GM12872 (cell line): ENCODE data around the gene RASA3.

Experiments used
- CTCF ChIP-seq: IDR thresholded peaks from 3 replicates; pipeline ENCODE4 v1.5.1; 2011; ENCODE audit warnings: low read depth, mild to moderate bottlenecking, low read length, moderate library complexity; ENCODE audit not compliant: insufficient read depth

The RASA3 gene

GRCh38 chr13:114054830-114055439, 77.5 kb downstream of the RASA3 start:
- no peak for TF ChIP-seq CTCF

DNA sequence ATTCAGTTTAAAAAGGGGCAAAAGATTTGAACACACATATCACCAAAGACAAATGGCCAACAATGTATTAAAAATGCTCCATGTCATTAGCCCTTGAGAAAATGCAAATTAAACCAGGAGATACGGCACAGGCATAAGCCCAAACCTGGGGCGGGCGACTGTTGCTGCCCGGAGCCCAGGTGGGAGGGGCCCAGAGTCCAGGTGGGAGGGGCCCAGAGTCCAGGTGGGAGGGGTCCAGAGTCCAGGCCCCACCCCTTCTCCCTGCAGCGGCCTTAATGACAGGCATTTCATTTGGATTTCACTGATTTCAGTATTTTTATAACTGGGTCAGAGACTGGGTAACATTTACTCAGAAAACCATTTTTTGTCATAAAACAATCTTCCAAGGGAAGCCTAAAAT, 78.2 kb downstream of the RASA3 start:
- no peak for TF ChIP-seq CTCF

DNA sequence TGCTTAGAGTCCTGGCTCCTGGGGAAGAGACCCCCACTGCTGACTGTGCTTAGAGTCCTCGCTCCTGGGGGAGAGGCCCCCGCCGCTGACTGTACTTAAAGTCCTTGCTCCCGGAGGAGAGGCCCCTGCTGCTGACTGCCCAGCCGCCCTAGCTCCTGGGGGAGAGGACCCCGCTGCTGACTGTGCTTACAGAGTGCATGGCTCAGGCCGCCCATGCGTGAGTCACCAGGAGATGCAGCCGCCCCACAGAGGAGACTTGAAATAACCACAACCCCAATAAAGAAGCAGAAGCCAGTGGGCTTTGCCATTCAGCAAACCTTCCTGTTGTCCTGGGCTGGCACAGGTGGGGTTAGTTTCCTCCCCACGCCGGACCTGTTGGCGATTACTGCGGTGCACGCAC, 79.4 kb downstream of the RASA3 start:
- TF ChIP-seq CTCF, result no peak

DNA sequence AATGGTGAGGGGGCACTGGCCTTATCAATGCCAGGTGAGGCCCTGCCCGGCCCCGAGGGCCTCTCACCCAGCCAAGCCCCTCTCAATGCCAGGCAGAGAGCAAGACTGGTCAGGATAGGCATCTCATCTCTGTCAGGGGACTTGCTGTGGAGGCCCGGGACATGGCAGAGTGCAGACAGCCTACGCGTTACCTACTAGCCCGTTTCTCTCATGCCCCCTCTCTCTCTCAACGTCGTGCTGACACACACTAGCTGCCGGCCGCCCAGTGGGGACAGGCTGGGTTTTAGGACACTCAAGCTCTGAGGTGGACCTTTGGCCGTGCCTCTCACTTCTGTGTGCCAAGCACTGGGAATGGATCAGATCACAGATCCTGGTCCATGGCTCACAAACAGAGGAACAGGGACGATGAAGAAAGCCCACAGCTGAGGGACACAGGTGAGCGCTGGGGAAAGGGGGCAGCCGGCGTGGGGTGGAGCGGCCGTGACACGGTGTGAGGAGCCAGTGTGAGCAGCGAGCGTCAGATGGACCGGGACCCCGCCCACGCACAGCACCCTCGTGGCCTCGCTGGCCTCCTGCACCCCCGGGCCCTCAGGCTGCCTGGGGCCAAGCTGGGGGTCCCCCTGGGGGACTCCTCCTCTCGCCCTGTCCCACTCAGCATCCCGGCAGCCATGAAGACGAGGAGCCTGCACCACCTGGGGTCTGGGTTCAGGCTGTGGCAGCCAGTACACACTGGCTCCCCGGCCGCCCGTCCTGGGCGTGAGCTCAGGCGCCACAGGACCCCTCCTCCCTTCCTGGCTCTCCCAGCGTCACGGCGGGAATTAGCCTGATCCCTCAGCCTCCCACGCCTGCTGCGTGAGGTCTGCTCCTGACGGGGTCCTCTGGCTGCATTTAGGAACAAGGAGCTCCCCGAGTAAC, 81.6 kb downstream of the RASA3 start:
- no peak for TF ChIP-seq CTCF

- TF ChIP-seq CTCF, result no peak
Observed at GRCh38 chr13:114049626-114050101, 82.8 kb downstream of the RASA3 start.

DNA sequence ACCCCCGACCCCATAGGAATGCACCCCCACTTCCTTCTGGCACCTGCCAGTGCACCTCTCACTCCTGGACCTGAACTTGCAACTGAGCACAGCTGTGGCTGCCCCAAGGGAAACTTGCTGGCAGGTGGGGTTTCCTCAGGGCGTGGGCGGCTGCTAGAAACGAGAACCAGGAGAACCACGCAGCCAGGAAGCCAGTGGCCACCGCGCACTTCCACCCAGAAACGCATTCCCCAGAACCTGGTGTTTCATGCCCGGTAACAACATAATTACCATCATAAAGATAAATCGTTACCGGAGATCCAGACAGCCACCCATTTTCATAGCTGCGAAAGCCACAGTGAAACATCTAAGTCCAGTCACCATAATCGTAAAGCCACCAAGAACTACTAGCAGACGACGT, 83.4 kb downstream of the RASA3 start:
- TF ChIP-seq CTCF, result no peak

DNA sequence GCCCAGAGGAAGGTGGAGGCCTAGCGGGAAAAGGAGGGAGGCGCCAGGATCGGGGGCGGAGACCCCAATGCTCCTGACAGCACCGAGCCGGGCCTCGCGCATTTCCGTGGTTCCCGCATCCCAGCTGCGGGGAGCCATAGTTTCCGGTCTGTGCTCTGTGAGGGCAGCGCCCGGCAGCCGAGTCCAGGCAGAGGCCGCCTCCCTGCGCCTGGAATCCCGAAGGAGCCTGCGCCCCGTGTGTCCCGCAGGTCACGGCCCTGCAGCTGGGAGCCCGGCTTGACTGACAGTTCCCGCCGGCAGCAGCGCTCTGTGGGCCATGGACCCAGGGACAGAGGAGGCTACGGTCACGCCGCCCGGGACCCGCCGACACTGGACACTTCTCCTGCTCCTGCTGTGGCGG, 84.0 kb downstream of the RASA3 start:
- TF ChIP-seq CTCF, result no peak
